Nephron (organoid): Measurements from ENCODE around the gene MAP2K4.
"Not testable (repeated sequence)": the region's sequence is repeated elsewhere in the genome, so short reads cannot be mapped to it uniquely, and the experiment has no call there.

Experiments used
- H3K27ac Mint-ChIP-seq, 3 experiments: 2 replicates each; pipeline ENCODE4 v1.8.0; 2020; ENCODE audit warnings: mixed read lengths in 3 of 3, mild to moderate bottlenecking in 2 of 3, moderate library complexity in 1 of 3
- H3K27me3 Mint-ChIP-seq: 2 replicates; pipeline ENCODE4 v1.8.0; 2021; ENCODE audit warnings: low read depth, mild to moderate bottlenecking, moderate library complexity, mixed read lengths
- H3K36me3 Mint-ChIP-seq: 2 replicates; pipeline ENCODE4 v1.8.0; 2020; ENCODE audit warnings: low read depth, mixed read lengths
- H3K4me1 Mint-ChIP-seq: 2 replicates; pipeline ENCODE4 v1.8.0; 2020; ENCODE audit warnings: mixed read lengths
- H3K4me3 Mint-ChIP-seq, 3 experiments: 2 replicates each; pipeline ENCODE4 v1.8.0; 2020; ENCODE audit warnings: mild to moderate bottlenecking in 3 of 3, mixed read lengths in 3 of 3, moderate library complexity in 2 of 3
- H3K9me3 Mint-ChIP-seq: 2 replicates; pipeline ENCODE4 v1.8.0; 2020; ENCODE audit warnings: mixed read lengths
- CTCF ChIP-seq, 3 experiments: fragments of 200-600 bp; sonication (generic); IDR thresholded peaks; one replicate each; pipeline ENCODE4 v1.5.0; 2021; ENCODE audit warnings: antibody characterized with exemption in 3 of 3; ENCODE audit not compliant: unreplicated experiment in 3 of 3

MAP2K4 gene

GRCh38 chr17:12134587-12134986, 113.9 kb downstream of the MAP2K4 start:
- Mint-ChIP-seq H3K9me3 (peaks cover 28% of the 10 kb centered on the region), H3K4me1 (no peaks in the 10 kb centered on the region), H3K36me3 (peaks cover 85% of the 10 kb centered on the region), H3K27ac (no peak overlapping the region), H3K27me3 (no peaks in the 10 kb centered on the region), H3K4me3 (no peak overlapping the region)
- TF ChIP-seq CTCF (IDR thresholded peaks at IDR 0.05; ENCODE audit: unreplicated experiment in 3 of 3), result no peak

DNA sequence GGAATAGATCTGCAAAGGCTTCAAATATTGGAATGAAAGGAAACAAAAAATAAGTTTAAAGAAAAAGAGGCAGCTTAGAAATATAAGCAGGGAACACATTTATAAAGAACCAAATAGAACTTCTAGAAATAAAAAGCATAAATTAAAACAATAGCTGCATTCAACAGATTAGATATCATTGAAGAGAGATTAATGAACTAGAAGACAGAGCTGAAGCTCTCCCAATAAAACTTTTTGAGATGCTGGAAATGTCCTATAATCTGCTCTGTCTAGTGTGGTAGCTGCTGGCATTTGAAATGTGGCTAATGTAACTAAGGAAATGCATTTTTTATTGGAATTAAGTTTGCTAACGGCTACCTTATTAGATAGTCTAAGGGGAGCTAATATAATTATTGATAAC, 115.6 kb downstream of the MAP2K4 start:
- H3K27ac Mint-ChIP-seq, result no peak overlapping the region
- no peak overlapping the region for H3K4me3 Mint-ChIP-seq
- peaks cover 28% of the 10 kb centered on the region for H3K9me3 Mint-ChIP-seq
- no peak for TF ChIP-seq CTCF (IDR thresholded peaks at IDR 0.05; ENCODE audit: unreplicated experiment in 3 of 3)
- H3K27me3 Mint-ChIP-seq, result no peaks in the 10 kb centered on the region
- peaks cover 86% of the 10 kb centered on the region for H3K36me3 Mint-ChIP-seq
- H3K4me1 Mint-ChIP-seq, result no peaks in the 10 kb centered on the region

DNA sequence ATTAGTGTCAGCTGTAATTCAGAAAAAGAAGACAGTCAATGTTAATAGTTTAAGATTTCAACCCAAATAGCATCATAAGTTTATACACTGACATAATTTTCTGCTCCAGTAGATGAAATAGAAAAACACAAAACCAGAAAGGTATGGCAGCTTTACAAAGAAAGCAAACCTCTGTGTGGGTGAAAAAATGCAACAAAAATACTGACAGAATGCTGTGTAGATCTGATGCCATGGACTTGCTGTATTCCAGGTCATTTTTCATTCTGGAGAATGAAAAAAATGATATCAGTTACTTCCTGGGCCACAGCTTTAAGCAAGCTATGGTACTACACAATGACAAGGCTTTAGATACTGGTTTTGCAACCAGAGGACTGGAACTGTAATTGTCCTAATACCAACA, 116.0 kb downstream of the MAP2K4 start:
- peaks cover 86% of the 10 kb centered on the region for H3K36me3 Mint-ChIP-seq
- H3K9me3 Mint-ChIP-seq, result peaks cover 28% of the 10 kb centered on the region
- no peaks in the 10 kb centered on the region for H3K4me1 Mint-ChIP-seq
- H3K27me3 Mint-ChIP-seq, result no peaks in the 10 kb centered on the region
- TF ChIP-seq CTCF (IDR thresholded peaks at IDR 0.05; ENCODE audit: unreplicated experiment in 3 of 3), result no peak
- H3K4me3 Mint-ChIP-seq, result no peak overlapping the region
- H3K27ac Mint-ChIP-seq, result no peak overlapping the region

- no peak overlapping the region for H3K27ac Mint-ChIP-seq
- peaks cover 28% of the 10 kb centered on the region for H3K9me3 Mint-ChIP-seq
- no peak overlapping the region for H3K4me3 Mint-ChIP-seq
- peaks cover 87% of the 10 kb centered on the region for H3K36me3 Mint-ChIP-seq
- H3K4me1 Mint-ChIP-seq, result no peaks in the 10 kb centered on the region
- TF ChIP-seq CTCF (IDR thresholded peaks at IDR 0.05; ENCODE audit: unreplicated experiment in 3 of 3), result no peak
- H3K27me3 Mint-ChIP-seq, result no peaks in the 10 kb centered on the region
Observed at GRCh38 chr17:12137859-12138258, 117.2 kb downstream of the MAP2K4 start.

DNA sequence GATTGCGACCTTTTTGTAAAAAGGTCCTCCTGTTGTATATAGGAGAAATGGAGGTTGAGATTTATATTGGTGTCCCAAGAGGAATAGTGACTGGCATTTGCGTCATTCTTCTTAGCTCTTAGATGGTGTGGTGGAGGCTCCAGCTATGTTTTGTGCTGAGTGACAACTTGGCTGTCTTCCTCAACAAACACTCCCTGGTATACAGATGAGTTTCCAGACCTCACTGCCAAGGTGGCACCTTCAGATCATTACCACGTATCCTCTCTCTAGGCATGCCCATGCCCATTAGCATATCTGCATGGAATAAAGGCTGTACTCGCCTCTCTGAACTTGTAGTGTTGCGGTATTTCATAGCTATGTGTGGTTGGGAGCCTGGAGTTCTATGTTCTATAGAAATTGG, 120.0 kb downstream of the MAP2K4 start:
- Mint-ChIP-seq H3K36me3 (peaks cover 92% of the 10 kb centered on the region), H3K9me3 (peaks cover 21% of the 10 kb centered on the region), H3K27me3 (no peaks in the 10 kb centered on the region), H3K27ac (no peak overlapping the region), H3K4me1 (no peaks in the 10 kb centered on the region), H3K4me3 (no peak overlapping the region)
- TF ChIP-seq CTCF (IDR thresholded peaks at IDR 0.05; ENCODE audit: unreplicated experiment in 3 of 3), result no peak

DNA sequence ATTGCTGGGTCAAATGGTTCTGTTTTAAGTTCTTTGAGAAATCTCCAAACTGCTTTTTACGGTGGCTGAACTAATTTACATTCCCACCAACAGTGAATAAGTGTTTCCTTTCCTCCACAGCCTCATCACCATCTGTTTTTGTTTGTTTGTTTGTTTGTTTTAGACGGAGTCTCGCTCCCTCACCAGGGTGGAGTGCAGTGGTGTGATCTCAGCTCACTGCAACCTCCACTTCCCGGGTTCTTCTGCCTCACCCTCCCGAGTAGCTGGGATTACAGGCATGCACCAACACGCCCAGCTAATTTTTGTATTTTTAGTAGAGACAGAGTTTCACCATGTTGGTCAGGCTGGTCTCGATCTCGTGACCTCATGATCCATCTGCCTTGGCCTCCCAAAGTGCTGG, 141.5 kb downstream of the MAP2K4 start:
- not testable (repeated sequence) for H3K4me3 Mint-ChIP-seq, H3K36me3 Mint-ChIP-seq, H3K27me3 Mint-ChIP-seq, H3K27ac Mint-ChIP-seq, H3K4me1 Mint-ChIP-seq
- peaks cover 28% of the 10 kb centered on the region for H3K9me3 Mint-ChIP-seq
